Central memory CD8-positive, alpha-beta T cell (primary cell): ENCODE measurements around the gene RALBP1.

Source experiments
- ATAC-seq: fragments of 150-1000 bp; cut with Tn5 transposase; replicated peaks from 2 replicates; pipeline ENCODE4 v1.10.0; 2022; ENCODE audit warnings: mild to moderate bottlenecking, moderate FRiP score, moderate number of reproducible peaks; ENCODE audit not compliant: poor library complexity, severe bottlenecking; ENCODE audit errors: extremely low read depth
- DNase-seq, 2 donors: peaks; one replicate each; pipeline ENCODE4 v3.0.0; 2021; ENCODE audit warnings: low spot score in 2 of 2
- H3K27ac Mint-ChIP-seq: one replicate; pipeline ENCODE4 v1.8.0; 2022; ENCODE audit warnings: low read depth, mild to moderate bottlenecking, moderate library complexity, mixed read lengths
- H3K27me3 Mint-ChIP-seq: one replicate; pipeline ENCODE4 v1.8.0; 2022; ENCODE audit warnings: mixed read lengths
- H3K36me3 Mint-ChIP-seq: one replicate; pipeline ENCODE4 v1.8.0; 2022; ENCODE audit warnings: mild to moderate bottlenecking, moderate library complexity, mixed read lengths; ENCODE audit not compliant: insufficient read depth
- H3K4me1 Mint-ChIP-seq: one replicate; pipeline ENCODE4 v1.8.0; 2022; ENCODE audit warnings: mixed read lengths
- H3K4me3 Mint-ChIP-seq: one replicate; pipeline ENCODE4 v1.8.0; 2022; ENCODE audit warnings: mild to moderate bottlenecking, moderate library complexity, mixed read lengths
- H3K9me3 Mint-ChIP-seq: one replicate; pipeline ENCODE4 v1.8.0; 2022; ENCODE audit warnings: mixed read lengths

RALBP1 gene

GRCh38 chr18:9522952-9523351 is 47.6 kb downstream of the RALBP1 start:
- Mint-ChIP-seq H3K36me3 (peaks cover 22% of the 10 kb centered on the region), H3K4me1 (peaks cover 5% of the 10 kb centered on the region), H3K4me3 (no peak overlapping the region), H3K27ac (no peak overlapping the region), H3K27me3 (no peaks in the 10 kb centered on the region), H3K9me3 (no peaks in the 10 kb centered on the region)
- DNase-seq (no peak), ATAC-seq (no peak)

- Mint-ChIP-seq H3K27me3 (no peaks in the 10 kb centered on the region), H3K27ac (no peak overlapping the region), H3K9me3 (no peaks in the 10 kb centered on the region), H3K4me3 (no peak overlapping the region), H3K36me3 (peaks cover 30% of the 10 kb centered on the region), H3K4me1 (no peaks in the 10 kb centered on the region)
- DNase-seq (no peak), ATAC-seq (no peak)
These were observed 51.1 kb downstream of the RALBP1 start for GRCh38 chr18:9526458-9526857.

GRCh38 chr18:9530226-9531009 is 55.1 kb downstream of the RALBP1 start:
- DNase-seq, result no peak
- ATAC-seq, result no peak
- Mint-ChIP-seq H3K4me3 (no peak overlapping the region), H3K27ac (no peak overlapping the region), H3K4me1 (no peaks in the 10 kb centered on the region), H3K9me3 (no peaks in the 10 kb centered on the region), H3K36me3 (peaks cover 24% of the 10 kb centered on the region), H3K27me3 (no peaks in the 10 kb centered on the region)

GRCh38 chr18:9531791-9532410 is 56.6 kb downstream of the RALBP1 start:
- ATAC-seq (no peak), DNase-seq (no peak)
- Mint-ChIP-seq H3K9me3 (no peaks in the 10 kb centered on the region), H3K27me3 (no peaks in the 10 kb centered on the region), H3K27ac (peak overlapping the region; percentile 32), H3K4me1 (no peaks in the 10 kb centered on the region), H3K36me3 (peaks cover 26% of the 10 kb centered on the region), H3K4me3 (no peak overlapping the region)

GRCh38 chr18:9534844-9535243 is 59.5 kb downstream of the RALBP1 start:
- H3K36me3 Mint-ChIP-seq, result peaks cover 18% of the 10 kb centered on the region
- H3K27ac Mint-ChIP-seq, result no peak overlapping the region
- no peaks in the 10 kb centered on the region for H3K27me3 Mint-ChIP-seq

GRCh38 chr18:9535430-9535991 is 60.2 kb downstream of the RALBP1 start:
- Mint-ChIP-seq H3K27me3 (no peaks in the 10 kb centered on the region), H3K4me3 (no peak overlapping the region), H3K9me3 (no peaks in the 10 kb centered on the region), H3K36me3 (peaks cover 16% of the 10 kb centered on the region), H3K27ac (no peak overlapping the region), H3K4me1 (no peaks in the 10 kb centered on the region)
- DNase-seq, result no peak
- ATAC-seq, result no peak

More at GRCh38 chr18:9534844-9535243, 59.5 kb downstream of the RALBP1 start:
- no peak for DNase-seq
- Mint-ChIP-seq H3K4me1 (no peaks in the 10 kb centered on the region), H3K9me3 (no peaks in the 10 kb centered on the region), H3K4me3 (no peak overlapping the region)
- no peak for ATAC-seq

- DNase-seq (no peak), ATAC-seq (no peak)
- Mint-ChIP-seq H3K4me3 (no peak overlapping the region), H3K9me3 (no peaks in the 10 kb centered on the region), H3K4me1 (no peaks in the 10 kb centered on the region), H3K27ac (no peak overlapping the region), H3K36me3 (peaks cover 14% of the 10 kb centered on the region), H3K27me3 (no peaks in the 10 kb centered on the region)
These were observed 61.2 kb downstream of the RALBP1 start for GRCh38 chr18:9536354-9537152.

GRCh38 chr18:9537677-9538076 is 62.4 kb downstream of the RALBP1 start:
- no peaks in the 10 kb centered on the region for H3K9me3 Mint-ChIP-seq
- no peak overlapping the region for H3K27ac Mint-ChIP-seq
- no peak overlapping the region for H3K4me3 Mint-ChIP-seq
- no peak for ATAC-seq
- DNase-seq, result no peak
- H3K27me3 Mint-ChIP-seq, result no peaks in the 10 kb centered on the region
- no peaks in the 10 kb centered on the region for H3K4me1 Mint-ChIP-seq
- peaks cover 14% of the 10 kb centered on the region for H3K36me3 Mint-ChIP-seq

GRCh38 chr18:9539283-9539682 is 64.0 kb downstream of the RALBP1 start:
- ATAC-seq (no peak), DNase-seq (no peak)
- H3K9me3 Mint-ChIP-seq, result no peaks in the 10 kb centered on the region
- H3K4me1 Mint-ChIP-seq, result no peaks in the 10 kb centered on the region
- no peak overlapping the region for H3K27ac Mint-ChIP-seq
- H3K27me3 Mint-ChIP-seq, result no peaks in the 10 kb centered on the region
- no peak overlapping the region for H3K4me3 Mint-ChIP-seq
- H3K36me3 Mint-ChIP-seq, result peaks cover 14% of the 10 kb centered on the region

GRCh38 chr18:9539938-9540337 is 64.6 kb downstream of the RALBP1 start:
- Mint-ChIP-seq H3K27me3 (no peaks in the 10 kb centered on the region), H3K9me3 (no peaks in the 10 kb centered on the region), H3K4me3 (no peak overlapping the region), H3K27ac (no peak overlapping the region), H3K4me1 (no peaks in the 10 kb centered on the region), H3K36me3 (peaks cover 14% of the 10 kb centered on the region)
- DNase-seq (no peak), ATAC-seq (no peak)

GRCh38 chr18:9542924-9543323 is 67.6 kb downstream of the RALBP1 start:
- Mint-ChIP-seq H3K27me3 (no peaks in the 10 kb centered on the region), H3K27ac (no peak overlapping the region), H3K36me3 (peaks cover 13% of the 10 kb centered on the region), H3K4me1 (no peaks in the 10 kb centered on the region), H3K4me3 (no peak overlapping the region), H3K9me3 (no peaks in the 10 kb centered on the region)
- ATAC-seq (no peak), DNase-seq (no peak)

- Mint-ChIP-seq H3K4me3 (no peak overlapping the region), H3K27ac (no peak overlapping the region), H3K4me1 (no peaks in the 10 kb centered on the region), H3K27me3 (no peaks in the 10 kb centered on the region), H3K9me3 (no peaks in the 10 kb centered on the region), H3K36me3 (peaks cover 30% of the 10 kb centered on the region)
- DNase-seq, result no peak
- no peak for ATAC-seq
These were observed 69.7 kb downstream of the RALBP1 start for GRCh38 chr18:9545029-9545428.
